NCI-H1105 treated with DMSO at 0.1 percent for 48 hours (cell line): Measurements from ENCODE around the gene SCTR.
A peak's percentile ranks its signal among the peaks of the same experiment; 100 is the strongest.

Experiments used
- DNase-seq: peaks from one replicate; lab custom pipeline; 2025; lab: John Stamatoyannopoulos, UW

The SCTR gene

GRCh38 chr2:119474371-119475224 lies 49.7 kb downstream of the SCTR start:
- DNase-seq: no peak

- DNase-seq: no peak
Observed at GRCh38 chr2:119473621-119474370, 50.5 kb downstream of the SCTR start.

GRCh38 chr2:119472749-119473148 lies 51.5 kb downstream of the SCTR start:
- DNase-seq: no peak

GRCh38 chr2:119469661-119470297 lies 54.5 kb downstream of the SCTR start:
- DNase-seq: peak; percentile 18

- no peak for DNase-seq
Observed at GRCh38 chr2:119469131-119469530, 55.2 kb downstream of the SCTR start.

GRCh38 chr2:119468154-119468955 lies 55.9 kb downstream of the SCTR start:
- no peak for DNase-seq

GRCh38 chr2:119466373-119466772 lies 57.9 kb downstream of the SCTR start:
- DNase-seq: no peak

GRCh38 chr2:119465687-119466086 lies 58.6 kb downstream of the SCTR start:
- no peak for DNase-seq

- no peak for DNase-seq
Observed at GRCh38 chr2:119464981-119465380, 59.3 kb downstream of the SCTR start.

- DNase-seq: no peak
Observed at GRCh38 chr2:119463990-119464389, 60.3 kb downstream of the SCTR start.

- no peak for DNase-seq
Observed at GRCh38 chr2:119463136-119463535, 61.1 kb downstream of the SCTR start.

GRCh38 chr2:119462574-119462973 lies 61.7 kb downstream of the SCTR start:
- DNase-seq: no peak

GRCh38 chr2:119461811-119462210 lies 62.5 kb downstream of the SCTR start:
- DNase-seq: no peak

GRCh38 chr2:119460076-119460475 lies 64.2 kb downstream of the SCTR start:
- DNase-seq: no peak

GRCh38 chr2:119455066-119455718 lies 69.1 kb downstream of the SCTR start:
- no peak for DNase-seq

- DNase-seq: no peak
Observed at GRCh38 chr2:119453972-119454593, 70.2 kb downstream of the SCTR start.

GRCh38 chr2:119451336-119452050 lies 72.8 kb downstream of the SCTR start:
- no peak for DNase-seq

- DNase-seq: peak; percentile 85
Observed at GRCh38 chr2:119449521-119449920, 74.8 kb downstream of the SCTR start.

- DNase-seq: no peak
Observed at GRCh38 chr2:119448427-119449141, 75.7 kb downstream of the SCTR start.

- no peak for DNase-seq
Observed at GRCh38 chr2:119446037-119446436, 78.2 kb downstream of the SCTR start.
